NCI-H226 (cell line): Measurements from ENCODE around the gene EBF3.

Source experiments
- DNase-seq: peaks from one replicate; pipeline ENCODE4 v3.0.0-alpha.2; 2015

The EBF3 gene

DNA sequence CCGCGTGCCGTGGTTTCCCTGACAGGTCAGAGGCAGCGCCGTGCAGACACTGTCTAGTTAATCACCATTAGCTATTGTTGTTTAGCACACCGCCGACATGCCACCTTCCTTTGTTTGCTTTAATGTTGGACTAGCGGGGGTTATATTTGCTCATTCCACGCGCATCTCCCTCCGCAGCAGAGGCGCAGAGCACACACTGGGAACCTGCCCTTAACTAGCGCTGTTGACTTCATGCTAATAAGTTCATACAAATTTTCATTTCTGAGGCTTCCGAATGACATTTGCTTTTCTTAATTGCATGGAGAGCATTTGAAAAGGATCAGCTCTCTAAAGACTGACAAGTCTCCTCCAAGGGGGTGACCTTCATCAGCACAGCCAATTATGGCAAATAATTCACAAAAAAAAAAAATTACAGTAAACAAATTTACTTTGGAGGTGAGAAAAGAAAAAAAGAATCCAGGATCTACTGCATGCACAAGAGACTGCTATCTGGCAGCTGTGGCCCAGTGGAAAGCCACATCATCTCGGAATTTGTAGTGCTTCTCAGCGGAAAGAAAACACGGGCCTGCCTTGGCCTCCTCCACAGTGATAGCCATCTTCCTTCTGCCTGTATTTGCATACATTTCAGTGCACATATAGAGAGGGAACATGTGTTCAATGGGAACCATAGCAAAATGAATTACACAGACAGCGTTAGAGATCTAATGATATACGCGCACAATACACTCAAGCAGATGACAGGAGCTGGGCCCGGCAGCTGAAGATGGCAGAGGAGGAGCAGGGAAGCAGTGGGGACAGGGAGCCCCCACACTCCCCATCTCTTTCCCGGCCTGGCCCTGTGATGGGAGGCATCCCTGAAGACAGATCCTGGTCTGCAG lies 94.2 kb downstream of the EBF3 start:
- DNase-seq = no peak

DNA sequence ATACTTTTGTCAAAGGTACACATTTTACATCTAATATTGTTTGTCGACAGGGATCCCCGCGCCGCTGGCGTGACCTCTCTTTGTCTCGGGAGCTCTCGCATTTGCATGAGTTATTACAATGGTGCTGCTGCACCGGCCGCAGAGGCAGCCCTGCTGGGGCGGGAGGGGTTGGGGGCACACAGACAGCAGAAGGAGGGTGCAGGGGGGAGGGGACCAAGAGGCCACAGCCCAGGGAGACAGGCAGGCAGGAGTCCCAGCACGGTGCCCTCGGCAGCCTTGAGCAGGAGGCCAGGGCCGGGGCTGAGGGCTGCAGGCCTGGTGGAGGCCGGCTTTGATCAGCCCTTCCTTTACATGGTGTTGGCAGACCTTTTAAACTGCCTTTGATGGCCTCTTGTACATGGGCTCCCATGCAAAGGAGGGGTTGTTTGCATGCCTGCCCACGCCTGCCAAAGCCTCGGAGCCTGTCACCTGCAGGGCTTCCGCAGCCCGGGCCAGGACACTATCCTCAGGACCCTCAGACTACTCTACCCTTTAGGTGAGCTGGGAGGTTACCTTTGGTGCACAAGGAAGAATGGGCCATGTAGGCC lies 95.5 kb downstream of the EBF3 start:
- DNase-seq = no peak

DNA sequence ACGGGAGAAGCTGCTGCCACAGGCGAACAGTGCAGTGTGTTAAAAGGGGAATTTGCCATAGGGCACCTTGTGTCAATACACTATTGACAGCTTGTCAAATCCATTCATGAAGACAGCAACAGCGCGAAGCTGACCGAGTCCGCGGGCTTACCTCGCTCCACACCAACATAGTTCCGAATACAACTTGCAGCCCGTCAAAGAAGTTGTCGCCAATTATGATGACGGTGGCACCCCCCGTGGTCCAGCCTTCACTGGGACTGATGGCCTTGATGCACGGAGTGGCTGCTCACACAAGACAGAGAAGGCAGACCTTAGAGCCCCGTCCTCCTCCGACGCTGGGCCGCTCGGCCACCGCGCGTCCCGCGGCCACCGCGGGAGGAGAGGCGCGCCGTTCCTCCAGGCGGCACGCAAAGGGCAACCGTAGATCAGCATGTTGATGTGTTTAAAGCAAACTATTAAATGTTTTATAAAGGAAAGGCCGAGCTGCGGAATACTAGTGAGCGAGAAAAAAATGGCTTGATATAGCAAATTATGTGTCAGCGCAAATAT lies 96.4 kb downstream of the EBF3 start:
- DNase-seq = no peak

DNA sequence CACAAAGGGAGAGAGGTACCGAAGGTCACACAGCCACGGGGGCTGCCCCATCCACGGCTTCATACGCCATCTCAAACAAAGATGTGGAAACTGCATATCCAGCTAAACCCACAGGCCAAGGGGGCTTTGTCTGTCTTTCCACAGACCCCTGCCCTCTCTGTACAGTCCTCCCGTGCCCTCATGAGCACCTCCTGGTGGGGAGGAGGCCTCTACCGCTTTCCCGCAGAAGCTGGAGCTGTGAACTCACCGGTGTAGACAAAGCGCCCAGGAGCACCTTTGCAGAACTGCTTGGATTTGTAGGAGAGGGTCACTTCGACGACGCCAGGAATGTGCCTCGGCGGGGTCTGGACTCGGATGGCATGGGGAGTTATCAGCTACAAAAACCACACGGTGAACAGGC lies 97.2 kb downstream of the EBF3 start:
- DNase-seq = no peak

DNA sequence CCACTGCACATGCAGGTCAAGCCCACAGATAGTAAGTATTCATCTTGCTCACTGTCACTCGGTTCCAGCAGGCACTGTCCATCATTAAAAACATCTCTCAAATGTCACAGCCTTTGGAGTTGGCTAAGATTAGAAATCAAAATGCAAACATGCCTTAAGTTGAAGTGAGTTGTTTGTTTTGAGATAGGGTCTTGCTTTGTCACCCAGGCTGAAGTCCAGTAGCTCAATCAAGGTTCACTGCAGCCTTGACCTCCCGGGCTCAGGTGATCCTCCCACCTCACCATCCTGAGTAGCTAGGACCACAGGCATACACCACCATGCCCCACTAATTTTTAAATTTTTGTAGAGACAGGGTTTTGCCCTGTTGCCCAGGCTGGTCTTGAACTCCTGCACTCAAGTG lies 98.1 kb downstream of the EBF3 start:
- DNase-seq = no peak

DNA sequence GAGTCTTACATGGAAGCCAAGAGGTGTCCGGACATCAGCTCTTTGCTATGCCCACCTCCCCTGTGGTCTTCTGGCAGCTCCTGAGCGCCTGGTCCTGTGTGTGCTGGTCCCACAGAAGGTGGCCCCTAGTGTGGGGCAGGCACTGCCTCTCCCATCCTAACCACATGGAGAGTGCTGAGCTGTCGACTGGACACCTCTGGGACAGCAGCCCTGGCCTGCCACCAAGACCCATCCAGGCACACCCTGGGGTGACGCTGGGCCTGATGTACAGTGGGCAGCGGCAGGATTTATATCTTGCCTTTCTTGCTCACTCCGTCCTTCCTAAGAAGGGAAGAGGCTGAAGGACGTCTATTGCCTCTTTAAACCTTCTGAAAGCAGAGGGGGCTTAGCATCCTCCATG lies 98.7 kb downstream of the EBF3 start:
- DNase-seq = no peak

DNA sequence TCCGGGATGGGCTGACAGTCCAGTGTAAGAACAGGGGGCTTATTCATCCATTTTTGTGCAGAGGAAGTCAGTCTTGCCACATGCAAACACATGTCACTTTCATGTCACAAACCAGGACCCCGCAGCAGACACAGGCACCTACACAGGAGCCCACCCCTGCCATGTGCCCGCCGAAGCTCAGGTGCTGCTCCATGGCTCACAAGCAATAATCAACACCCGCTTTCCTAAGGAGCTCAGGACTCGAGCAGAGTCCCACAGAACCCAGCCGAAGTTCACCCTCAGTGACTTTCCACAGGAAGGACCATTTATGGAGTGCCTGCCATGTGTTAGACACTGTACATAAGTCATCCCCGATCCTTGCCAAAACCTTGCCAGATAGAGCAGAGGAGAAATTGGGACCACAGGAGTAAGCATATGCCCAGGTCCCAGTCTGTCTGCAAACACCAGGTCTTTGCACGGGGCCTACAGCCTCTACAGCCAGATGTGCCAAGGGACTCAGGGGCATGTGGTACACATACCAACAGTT lies 99.4 kb downstream of the EBF3 start:
- no peak for DNase-seq

DNA sequence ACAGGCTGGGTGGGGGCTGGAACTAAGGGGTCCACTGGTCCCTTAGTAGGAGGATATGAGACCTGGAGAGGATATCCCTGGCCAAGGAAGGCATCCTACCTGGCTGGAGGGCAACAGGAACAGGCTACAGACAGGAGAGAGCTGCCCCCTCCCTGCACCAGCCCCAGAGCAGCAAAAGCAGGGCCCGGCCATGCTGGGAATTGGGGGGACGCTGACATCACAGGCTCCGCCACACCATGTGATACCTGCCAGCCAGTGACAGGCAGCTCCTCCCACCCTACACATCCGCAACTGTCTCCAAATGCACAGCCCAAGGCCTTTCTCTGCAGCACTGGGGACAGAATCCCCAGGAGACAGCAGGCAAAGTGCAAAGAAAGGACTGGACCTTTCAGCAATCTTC lies 100.0 kb downstream of the EBF3 start:
- no peak for DNase-seq

DNA sequence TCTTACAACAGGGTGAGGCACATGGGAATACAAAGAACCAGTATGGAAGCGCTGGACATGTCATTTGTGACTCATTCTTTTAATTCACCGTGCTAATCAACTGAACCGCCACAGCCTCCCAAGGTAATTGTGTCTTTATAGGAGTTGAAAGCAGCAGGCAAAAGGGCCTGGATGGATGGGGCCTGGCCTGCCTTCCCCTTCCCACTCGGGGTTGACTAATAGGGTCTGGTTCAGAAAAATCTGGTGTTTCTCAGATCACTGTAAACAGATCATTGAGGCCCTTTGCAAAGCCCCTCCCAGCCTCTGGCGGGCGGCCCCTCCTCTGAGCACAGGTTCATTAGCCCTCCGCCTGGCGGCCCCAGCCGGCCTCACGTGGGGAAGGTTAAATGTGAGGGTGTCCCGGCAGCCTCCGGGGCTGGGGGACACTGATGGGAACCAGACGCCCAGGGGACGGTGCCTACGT lies 100.8 kb downstream of the EBF3 start:
- DNase-seq = no peak

DNA sequence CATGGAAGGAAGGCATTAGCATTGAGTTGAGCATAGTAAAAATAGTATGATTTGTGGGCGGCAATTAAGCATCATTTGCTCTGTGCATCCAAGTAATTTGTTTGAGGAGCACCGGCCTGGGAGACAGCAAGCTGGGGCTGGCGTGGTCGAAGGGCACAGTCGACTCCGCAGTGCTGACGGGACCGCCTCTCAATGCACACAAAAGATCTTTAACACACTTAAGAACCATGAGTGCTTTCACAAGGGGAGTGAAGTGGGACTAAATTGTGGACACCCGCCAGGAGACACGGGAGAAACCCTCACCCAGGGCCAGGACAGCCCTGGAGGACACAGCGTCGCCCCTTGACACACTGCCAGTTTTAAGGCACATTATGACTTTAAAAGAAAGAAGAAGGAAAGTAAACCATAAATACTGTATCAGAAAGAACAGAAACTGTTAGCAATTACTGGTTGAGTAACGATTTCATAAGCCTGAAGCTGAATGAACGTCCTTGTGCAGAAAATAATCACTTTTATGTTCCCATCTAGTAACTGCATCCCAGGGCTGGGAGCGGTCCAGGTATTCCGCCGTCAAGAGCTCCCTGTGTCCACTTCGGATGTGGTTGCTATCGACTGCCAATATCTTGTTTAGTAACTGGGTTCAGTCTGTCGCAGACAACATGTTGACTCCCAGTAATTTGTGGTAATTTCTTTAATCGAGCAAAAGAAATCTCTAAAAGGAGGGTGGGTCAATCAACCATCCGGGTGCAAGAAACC lies 102.1 kb downstream of the EBF3 start:
- no peak for DNase-seq

DNA sequence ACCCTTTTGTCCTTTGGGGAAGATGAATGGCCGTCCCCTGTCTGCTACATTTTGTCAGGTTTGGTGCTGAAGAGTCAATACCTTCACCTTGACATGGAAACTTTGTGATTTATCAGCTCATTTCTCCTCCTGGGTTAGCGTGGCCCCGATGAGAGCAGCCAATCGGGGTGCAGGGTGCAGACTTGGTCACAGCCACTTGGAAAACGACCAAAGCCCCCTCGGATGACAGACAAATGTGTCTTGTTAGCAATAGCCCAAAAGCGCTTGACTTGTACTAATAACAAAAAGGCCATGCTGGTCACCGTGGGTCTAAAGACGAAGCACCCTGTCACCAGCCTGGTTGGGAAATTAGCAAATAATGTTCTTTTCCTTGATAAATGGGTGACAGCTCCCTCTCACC lies 103.7 kb downstream of the EBF3 start:
- DNase-seq = no peak

DNA sequence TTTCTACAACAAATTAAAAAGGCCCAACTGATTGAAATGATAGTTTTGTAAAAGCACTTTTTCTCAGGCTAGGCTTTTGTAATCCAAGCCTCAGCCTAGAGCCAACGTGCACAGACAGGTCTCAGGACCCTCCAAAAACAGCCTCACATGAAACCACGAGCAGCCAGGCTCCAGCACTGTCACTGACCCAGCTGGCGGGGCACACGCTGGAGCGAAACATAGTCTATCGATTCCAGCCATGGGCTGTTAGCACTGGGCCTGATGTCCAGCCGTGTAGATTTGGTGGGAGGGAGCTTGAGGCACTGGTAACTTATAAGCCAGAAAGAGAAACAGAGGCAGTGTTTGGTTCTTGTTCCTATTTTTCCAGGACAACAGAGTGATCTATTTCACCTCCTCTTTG lies 104.5 kb downstream of the EBF3 start:
- no peak for DNase-seq

DNA sequence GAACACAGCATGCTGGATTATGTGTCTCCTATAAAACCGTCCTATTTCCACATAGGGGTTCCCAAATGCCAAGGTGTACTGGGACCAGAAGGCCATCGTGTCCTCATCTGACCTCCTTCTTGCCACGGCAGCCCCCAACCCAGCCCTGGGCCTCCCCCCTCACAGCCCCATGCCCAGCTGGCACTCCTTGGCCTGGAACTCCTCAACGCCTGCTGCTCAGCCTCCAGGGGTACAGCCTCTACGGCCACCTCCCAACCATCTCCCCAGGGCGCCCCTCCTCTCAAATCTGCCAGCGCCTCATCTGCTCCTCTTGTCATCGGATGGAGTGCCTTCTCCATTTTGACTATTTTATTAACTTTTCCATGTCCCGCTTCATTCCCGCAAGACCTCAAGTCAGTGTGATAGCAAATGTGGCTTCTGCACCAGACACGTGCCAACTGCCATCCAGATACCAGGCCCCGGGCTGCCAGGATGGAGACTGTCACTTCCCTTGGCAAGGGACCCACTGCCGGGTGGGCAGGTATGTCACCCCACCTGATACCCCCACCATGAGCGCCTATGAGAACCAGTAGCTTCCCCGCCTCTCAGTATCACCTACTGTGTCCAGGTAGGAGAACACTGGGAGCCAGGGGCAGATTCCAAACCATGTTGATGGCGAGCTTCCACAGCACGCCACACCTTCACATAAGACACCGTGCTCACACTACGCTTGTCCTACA lies 106.7 kb downstream of the EBF3 start:
- DNase-seq = no peak

DNA sequence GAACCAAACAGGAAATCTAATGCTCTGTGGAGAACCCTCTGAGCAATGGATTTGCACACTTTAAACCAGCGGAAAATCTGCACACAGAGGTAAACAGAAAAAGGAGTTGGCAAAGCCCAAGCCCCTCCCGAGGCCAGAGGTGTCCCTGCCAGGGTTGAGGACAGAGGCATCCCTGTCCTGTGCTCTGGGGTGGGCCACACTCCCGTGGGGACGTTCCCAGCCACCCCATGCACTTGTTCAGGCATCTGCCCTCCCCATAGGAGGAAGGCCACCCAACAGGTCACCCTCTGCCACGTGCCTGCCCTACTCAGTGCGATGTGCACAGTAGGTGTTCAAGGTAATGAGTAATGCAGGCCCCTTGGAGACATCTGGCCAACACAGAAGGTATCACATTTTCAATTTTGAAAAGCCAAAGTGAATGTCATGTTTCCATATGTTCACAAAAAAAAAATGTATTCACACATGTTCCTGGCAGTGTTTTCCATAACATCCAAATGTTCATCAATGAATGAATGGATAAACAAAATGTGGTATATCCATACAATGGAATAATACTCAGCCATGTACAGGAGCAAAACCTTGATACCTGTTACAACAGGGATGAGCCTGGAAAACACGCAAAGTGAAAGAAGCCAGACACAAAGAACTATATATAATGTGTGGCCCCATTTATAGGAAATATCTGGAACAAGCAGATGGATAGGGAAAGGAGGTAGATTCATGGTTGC lies 108.1 kb downstream of the EBF3 start:
- DNase-seq = no peak

DNA sequence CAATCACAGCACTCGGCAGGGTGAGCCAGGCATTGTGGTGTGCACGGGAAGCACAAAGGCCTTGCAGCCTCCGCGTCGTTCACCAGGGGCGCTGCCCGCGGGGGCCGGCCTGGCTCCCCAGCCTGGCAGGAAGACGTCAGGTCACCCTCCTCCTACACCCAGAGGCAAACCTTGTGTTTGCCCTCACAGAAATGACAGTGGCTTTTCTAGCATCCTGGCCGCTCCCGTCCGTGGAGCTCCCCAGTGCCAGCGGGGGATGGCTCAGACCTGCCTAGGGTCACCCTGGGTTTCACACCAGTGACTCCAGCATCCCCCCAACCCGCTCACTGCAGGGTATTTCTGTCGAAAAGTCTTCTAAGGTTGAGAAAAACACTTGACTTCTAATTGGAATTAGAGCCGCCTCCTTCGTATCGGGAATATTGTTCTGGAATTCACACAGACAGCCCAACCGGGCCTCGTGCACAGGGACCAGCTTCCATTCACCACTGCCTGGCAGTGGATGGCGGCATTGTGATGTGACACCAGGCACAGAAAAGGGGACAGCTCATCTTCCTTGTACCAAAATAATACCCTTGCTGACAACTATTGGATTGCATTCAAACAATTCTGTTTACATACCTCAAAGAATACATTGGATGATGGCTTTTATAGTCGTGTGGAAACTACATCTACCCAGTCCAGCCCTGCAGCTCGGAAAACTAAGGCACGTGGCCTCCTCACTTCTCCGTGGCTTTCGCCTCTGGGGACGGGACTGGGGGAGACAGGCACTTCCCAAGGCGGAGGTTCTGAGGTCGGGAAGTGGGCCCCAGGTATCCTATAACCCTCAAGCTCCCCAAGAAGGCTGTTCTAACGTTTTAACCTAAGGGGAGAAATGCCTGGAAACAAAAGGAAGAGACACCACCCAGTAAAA lies 109.0 kb downstream of the EBF3 start:
- DNase-seq = no peak

DNA sequence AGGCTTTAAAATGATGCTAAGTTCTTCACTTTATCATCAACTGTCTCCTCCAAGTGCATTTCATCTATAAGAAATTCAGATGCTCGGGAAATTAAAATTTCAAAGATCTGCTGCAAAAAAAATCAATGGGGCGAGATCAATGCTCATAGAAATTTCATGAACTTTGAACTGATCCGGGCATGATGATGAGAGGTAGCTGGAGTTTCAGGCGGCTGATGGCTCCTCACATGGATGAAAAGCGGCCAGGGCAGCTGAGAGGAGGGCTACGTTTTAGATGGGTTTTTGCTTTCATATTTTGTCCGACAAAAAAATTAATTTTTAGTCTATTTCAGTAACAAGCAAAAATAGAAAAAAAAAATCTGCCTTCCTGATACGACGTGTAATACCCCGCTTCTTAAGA lies 109.9 kb downstream of the EBF3 start:
- no peak for DNase-seq

DNA sequence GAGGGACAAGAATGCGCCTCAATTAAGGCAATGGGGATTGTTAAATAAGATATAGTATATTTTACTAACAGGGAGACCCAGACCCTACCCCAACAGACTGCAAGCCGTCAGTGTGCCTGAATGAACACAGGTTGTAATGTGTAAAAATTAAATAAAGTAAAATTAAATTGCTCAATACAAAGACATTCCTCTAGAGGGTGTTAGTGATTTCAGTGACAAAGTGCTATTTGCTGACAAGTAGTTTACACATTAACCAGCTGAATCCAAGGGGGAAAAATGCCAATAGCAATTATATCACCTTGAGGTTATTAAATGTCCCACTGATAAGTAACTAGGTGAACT lies 110.5 kb downstream of the EBF3 start:
- no peak for DNase-seq

DNA sequence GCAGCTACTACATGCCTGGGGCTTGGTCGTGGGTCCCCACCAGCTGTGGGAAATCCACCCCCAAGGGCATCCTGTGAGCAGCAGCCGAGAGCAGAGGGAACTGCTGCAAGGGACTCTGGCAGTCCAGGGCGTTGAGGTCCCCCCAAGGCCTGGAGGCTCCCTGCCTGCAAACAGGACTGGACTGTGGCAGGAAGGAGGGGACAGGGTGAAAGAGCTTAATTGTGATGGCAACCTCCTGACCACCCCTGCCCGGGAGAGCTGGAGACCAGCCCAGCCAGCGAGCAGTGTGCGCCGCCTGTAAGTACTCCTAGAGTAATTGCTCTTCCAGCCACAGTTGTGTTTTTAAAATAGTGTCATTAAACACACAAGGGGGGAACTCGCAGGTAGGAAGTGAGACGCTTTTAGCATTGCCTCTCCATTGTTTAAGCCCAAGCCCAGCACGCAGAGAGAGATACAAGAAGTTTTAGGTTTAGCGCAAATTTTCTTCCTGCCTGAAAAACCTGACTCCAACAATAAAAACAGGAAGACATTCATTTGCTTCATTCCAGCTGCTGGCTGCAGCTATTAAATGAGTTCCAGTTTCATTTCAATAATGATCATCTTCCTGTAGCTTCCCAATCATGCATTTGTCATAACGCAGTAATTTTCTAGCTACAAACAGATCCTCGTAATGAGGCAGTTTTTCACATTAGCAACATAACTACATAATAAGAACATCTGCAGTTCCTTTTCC lies 111.1 kb downstream of the EBF3 start:
- no peak for DNase-seq

DNA sequence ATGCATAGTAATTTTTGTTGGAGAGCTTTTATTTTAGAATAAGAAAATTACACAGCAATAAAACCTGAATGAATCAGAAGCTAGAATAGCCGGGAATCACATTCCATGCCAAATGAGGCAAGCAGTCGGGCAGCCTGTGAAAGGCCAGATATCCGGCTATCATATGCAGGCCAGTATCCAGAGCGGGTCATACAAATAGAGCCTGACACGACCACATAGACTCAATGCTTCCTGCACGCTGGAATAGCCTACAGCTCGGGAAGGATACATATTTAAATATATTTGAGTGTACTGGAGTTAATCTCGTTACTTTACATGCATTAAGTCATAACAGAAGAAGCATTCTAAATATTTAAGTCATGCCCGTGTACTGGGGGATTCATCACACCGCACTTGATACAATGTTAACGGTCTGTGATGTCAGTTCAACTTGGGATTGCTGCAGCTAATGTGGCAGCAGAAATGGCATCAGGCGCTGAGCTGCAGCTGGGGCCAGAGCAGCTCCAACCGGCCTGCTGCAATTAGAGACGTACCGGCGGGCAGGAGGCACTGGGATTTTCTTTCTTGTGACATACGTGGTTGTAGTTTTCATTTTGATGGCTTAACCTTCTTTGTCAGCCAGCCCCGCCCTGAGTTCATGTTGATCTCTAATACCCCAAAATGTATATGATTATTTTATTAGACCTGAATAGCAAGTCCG lies 112.0 kb downstream of the EBF3 start:
- no peak for DNase-seq

DNA sequence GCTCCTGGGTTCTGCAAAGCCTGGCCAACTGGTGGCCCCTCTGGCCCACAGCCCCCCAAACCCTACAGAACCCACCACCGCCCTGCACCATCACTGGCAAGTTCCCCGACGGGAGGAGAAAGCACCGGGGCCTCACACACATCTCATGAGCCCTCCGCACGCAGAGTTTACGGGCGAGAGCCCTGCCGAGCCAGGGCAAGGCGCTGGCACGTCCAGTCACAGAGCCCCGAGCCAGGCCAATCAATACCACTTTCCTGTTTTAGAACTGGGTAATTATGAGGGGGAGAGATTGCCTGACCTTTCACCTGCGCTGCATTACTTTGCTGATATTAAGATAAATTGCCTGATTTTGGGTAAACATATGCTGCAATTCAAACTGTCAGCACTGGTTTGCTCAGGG lies 113.3 kb downstream of the EBF3 start:
- DNase-seq = no peak
